ENCODE results near the gene FHL2. TPM values are rescaled to one million over a fixed set of nuclear protein-coding genes. Genes with fewer than 3 reads are reported as not detected.
A peak's percentile ranks its signal among the peaks of the same experiment; 100 is the strongest.

FHL2 gene
- 48.4 TPM for total RNA-seq
- 95.1 TPM for polyA plus RNA-seq

GRCh38 chr2:105398336-105399206, at the start of gene FHL2:
FHL2 (minus strand) TSS chr2:105399051; CDS start chr2:105386516, 12,535 bp downstream.
- no peaks in the 10 kb centered on the region for H3K4me1 ChIP-seq (ENCODE audit: insufficient read depth)
- no peak for DNase-seq (ENCODE audit: extremely low spot score)
- H3K36me3 ChIP-seq (ENCODE audit: insufficient read depth) = no peaks in the 10 kb centered on the region
- H3K27ac ChIP-seq (ENCODE audit: low read depth) = peak within 1 kb of the TSS; percentile 93
- H3K4me3 ChIP-seq (ENCODE audit: low read depth, low read length) = peak within 1 kb of the TSS; percentile 60
- 2% methylated on average over 74 of the region's 74 CpGs for WGBS

- no peak overlapping the region for H3K4me3 ChIP-seq (ENCODE audit: low read depth, low read length)
- H3K27ac ChIP-seq (ENCODE audit: low read depth) = no peak overlapping the region
- DNase-seq (ENCODE audit: extremely low spot score) = no peak
- 92% methylated on average over 4 of the region's 4 CpGs for WGBS
- H3K4me1 ChIP-seq (ENCODE audit: insufficient read depth) = no peaks in the 10 kb centered on the region
- no peaks in the 10 kb centered on the region for H3K36me3 ChIP-seq (ENCODE audit: insufficient read depth)
These were observed 48.6 kb upstream of the FHL2 start for GRCh38 chr2:105447476-105447875.

- DNase-seq (ENCODE audit: extremely low spot score) = no peak
- no peak overlapping the region for H3K27ac ChIP-seq (ENCODE audit: low read depth)
- no peaks in the 10 kb centered on the region for H3K4me1 ChIP-seq (ENCODE audit: insufficient read depth)
- no peaks in the 10 kb centered on the region for H3K36me3 ChIP-seq (ENCODE audit: insufficient read depth)
- WGBS = 95% methylated on average over 6 of the region's 6 CpGs
- H3K4me3 ChIP-seq (ENCODE audit: low read depth, low read length) = no peak overlapping the region
These were observed 47.6 kb upstream of the FHL2 start for GRCh38 chr2:105446501-105446900.

- Histone ChIP-seq H3K27ac (ENCODE audit: low read depth) (no peak overlapping the region), H3K4me1 (ENCODE audit: insufficient read depth) (no peaks in the 10 kb centered on the region), H3K4me3 (ENCODE audit: low read depth, low read length) (no peak overlapping the region), H3K36me3 (ENCODE audit: insufficient read depth) (no peaks in the 10 kb centered on the region)
- 64% methylated on average over 9 of the region's 9 CpGs for WGBS
- DNase-seq (ENCODE audit: extremely low spot score) = no peak
These were observed 47.1 kb upstream of the FHL2 start for GRCh38 chr2:105445976-105446375.

GRCh38 chr2:105445498-105445897, 46.6 kb upstream of the FHL2 start:
- no peaks in the 10 kb centered on the region for H3K4me1 ChIP-seq (ENCODE audit: insufficient read depth)
- H3K4me3 ChIP-seq (ENCODE audit: low read depth, low read length) = no peak overlapping the region
- H3K27ac ChIP-seq (ENCODE audit: low read depth) = no peak overlapping the region
- no peaks in the 10 kb centered on the region for H3K36me3 ChIP-seq (ENCODE audit: insufficient read depth)
- WGBS = 76% methylated on average over 5 of the region's 5 CpGs
- no peak for DNase-seq (ENCODE audit: extremely low spot score)

- Histone ChIP-seq H3K4me1 (ENCODE audit: insufficient read depth) (no peaks in the 10 kb centered on the region), H3K4me3 (ENCODE audit: low read depth, low read length) (no peak overlapping the region), H3K27ac (ENCODE audit: low read depth) (no peak overlapping the region), H3K36me3 (ENCODE audit: insufficient read depth) (no peaks in the 10 kb centered on the region)
- DNase-seq (ENCODE audit: extremely low spot score) = no peak
- WGBS = 57% methylated on average over 10 of the region's 10 CpGs
These were observed 45.1 kb upstream of the FHL2 start for GRCh38 chr2:105443617-105444598.

GRCh38 chr2:105442721-105443120, 43.9 kb upstream of the FHL2 start:
- no peak for DNase-seq (ENCODE audit: extremely low spot score)
- WGBS = 94% methylated on average over 5 of the region's 5 CpGs
- no peaks in the 10 kb centered on the region for H3K4me1 ChIP-seq (ENCODE audit: insufficient read depth)
- H3K36me3 ChIP-seq (ENCODE audit: insufficient read depth) = no peaks in the 10 kb centered on the region
- H3K4me3 ChIP-seq (ENCODE audit: low read depth, low read length) = no peak overlapping the region
- H3K27ac ChIP-seq (ENCODE audit: low read depth) = no peak overlapping the region

GRCh38 chr2:105442056-105442455, 43.2 kb upstream of the FHL2 start:
- Histone ChIP-seq H3K27ac (ENCODE audit: low read depth) (no peak overlapping the region), H3K36me3 (ENCODE audit: insufficient read depth) (no peaks in the 10 kb centered on the region), H3K4me1 (ENCODE audit: insufficient read depth) (no peaks in the 10 kb centered on the region), H3K4me3 (ENCODE audit: low read depth, low read length) (no peak overlapping the region)
- 93% methylated on average over 2 of the region's 2 CpGs for WGBS
- DNase-seq (ENCODE audit: extremely low spot score) = no peak

- H3K36me3 ChIP-seq (ENCODE audit: insufficient read depth) = no peaks in the 10 kb centered on the region
- WGBS = 54% methylated on average over 5 of the region's 5 CpGs
- H3K4me1 ChIP-seq (ENCODE audit: insufficient read depth) = no peaks in the 10 kb centered on the region
- H3K27ac ChIP-seq (ENCODE audit: low read depth) = no peak overlapping the region
- DNase-seq (ENCODE audit: extremely low spot score) = no peak
- no peak overlapping the region for H3K4me3 ChIP-seq (ENCODE audit: low read depth, low read length)
These were observed 40.3 kb upstream of the FHL2 start for GRCh38 chr2:105439141-105439540.

GRCh38 chr2:105438104-105438929, 39.5 kb upstream of the FHL2 start:
- Histone ChIP-seq H3K36me3 (ENCODE audit: insufficient read depth) (no peaks in the 10 kb centered on the region), H3K27ac (ENCODE audit: low read depth) (peak overlapping the region; percentile 46), H3K4me3 (ENCODE audit: low read depth, low read length) (no peak overlapping the region), H3K4me1 (ENCODE audit: insufficient read depth) (no peaks in the 10 kb centered on the region)
- DNase-seq (ENCODE audit: extremely low spot score) = no peak
- 14% methylated on average over 10 of the region's 10 CpGs for WGBS

- no peak overlapping the region for H3K4me3 ChIP-seq (ENCODE audit: low read depth, low read length)
- DNase-seq (ENCODE audit: extremely low spot score) = no peak
- WGBS = 39% methylated on average over 3 of the region's 3 CpGs
- H3K27ac ChIP-seq (ENCODE audit: low read depth) = peak overlapping the region; percentile 46
- H3K4me1 ChIP-seq (ENCODE audit: insufficient read depth) = no peaks in the 10 kb centered on the region
- H3K36me3 ChIP-seq (ENCODE audit: insufficient read depth) = no peaks in the 10 kb centered on the region
These were observed 38.9 kb upstream of the FHL2 start for GRCh38 chr2:105437708-105438103.

- H3K27ac ChIP-seq (ENCODE audit: low read depth) = no peak overlapping the region
- WGBS = 46% methylated on average over 4 of the region's 4 CpGs
These were observed 33.9 kb upstream of the FHL2 start for GRCh38 chr2:105432749-105433148.

GRCh38 chr2:105432044-105432399, 33.2 kb upstream of the FHL2 start:
- Histone ChIP-seq H3K4me3 (ENCODE audit: low read depth, low read length) (no peak overlapping the region), H3K4me1 (ENCODE audit: insufficient read depth) (no peaks in the 10 kb centered on the region)
- WGBS = 45% methylated on average over 2 of the region's 2 CpGs

More at GRCh38 chr2:105432749-105433148, 33.9 kb upstream of the FHL2 start:
- H3K4me3 ChIP-seq (ENCODE audit: low read depth, low read length) = no peak overlapping the region
- no peak for DNase-seq (ENCODE audit: extremely low spot score)
- H3K36me3 ChIP-seq (ENCODE audit: insufficient read depth) = no peaks in the 10 kb centered on the region
- no peaks in the 10 kb centered on the region for H3K4me1 ChIP-seq (ENCODE audit: insufficient read depth)

More at GRCh38 chr2:105432044-105432399, 33.2 kb upstream of the FHL2 start:
- no peaks in the 10 kb centered on the region for H3K36me3 ChIP-seq (ENCODE audit: insufficient read depth)
- no peak for DNase-seq (ENCODE audit: extremely low spot score)
- no peak overlapping the region for H3K27ac ChIP-seq (ENCODE audit: low read depth)

All from urinary bladder (tissue), 4 donors.